HuH-7 (cell line): ENCODE data around the gene INVS.
"Not testable (repeated sequence)": the region's sequence is repeated elsewhere in the genome, so short reads cannot be mapped to it uniquely, and the experiment has no call there.

ENCODE experiments used
- DNase-seq: peaks from one replicate; pipeline ENCODE4 v3.0.0; 2011; ENCODE audit warnings: low spot score

INVS gene

DNA sequence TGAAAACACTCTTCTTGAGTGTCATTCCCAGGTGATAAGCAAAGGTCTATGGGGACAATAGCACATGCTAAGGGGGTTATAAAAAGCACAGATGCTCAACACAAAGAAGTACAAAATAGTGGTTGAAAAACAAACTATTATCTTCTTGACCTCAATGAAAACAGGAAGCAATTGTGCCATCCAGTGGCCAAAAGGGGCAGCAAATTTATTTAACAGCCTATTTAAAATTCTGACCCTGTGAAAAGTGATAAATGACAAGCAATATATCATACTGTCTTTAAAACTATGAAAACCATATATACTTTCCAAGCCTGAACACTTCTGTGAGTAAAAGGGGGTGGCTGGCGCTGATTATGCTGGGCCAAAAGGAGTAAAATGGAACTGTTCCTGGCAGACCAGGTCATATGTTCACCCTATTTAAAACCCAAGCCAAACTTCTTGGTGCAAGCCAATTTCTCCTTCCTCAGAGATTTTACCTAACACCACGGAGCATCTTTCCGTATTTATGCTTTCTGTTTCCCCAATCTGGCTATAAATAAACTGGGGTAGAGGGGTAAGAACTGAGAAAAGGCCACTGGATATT is 224.0 kb downstream of the INVS start:
- DNase-seq, result peak; percentile 26

GRCh38 chr9:100324594-100325200 is 225.7 kb downstream of the INVS start:
- DNase-seq, result peak; percentile 6

- DNase-seq, result not testable (repeated sequence)
Measured at GRCh38 chr9:100338736-100339135, 239.7 kb downstream of the INVS start.

DNA sequence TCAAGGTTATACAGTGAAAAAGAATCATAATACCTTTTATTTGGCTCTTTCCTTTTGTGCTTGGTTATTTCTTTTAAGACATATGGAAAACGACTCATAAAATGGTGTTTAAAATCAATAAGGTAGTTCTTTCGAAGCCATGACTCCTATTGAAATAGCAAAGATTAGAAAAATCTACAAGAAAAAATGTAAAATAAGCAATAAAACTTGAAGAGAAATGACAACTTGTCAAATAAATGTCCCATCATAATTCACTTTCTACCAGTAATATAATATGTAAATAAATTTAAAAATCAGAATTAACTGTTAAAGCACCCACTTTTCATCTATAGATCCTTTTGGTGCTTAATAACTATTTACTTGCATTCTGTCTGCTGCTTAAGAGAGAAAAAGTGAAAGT is 241.2 kb downstream of the INVS start:
- no peak for DNase-seq

- no peak for DNase-seq
Measured at GRCh38 chr9:100341889-100342288, 242.8 kb downstream of the INVS start.

DNA sequence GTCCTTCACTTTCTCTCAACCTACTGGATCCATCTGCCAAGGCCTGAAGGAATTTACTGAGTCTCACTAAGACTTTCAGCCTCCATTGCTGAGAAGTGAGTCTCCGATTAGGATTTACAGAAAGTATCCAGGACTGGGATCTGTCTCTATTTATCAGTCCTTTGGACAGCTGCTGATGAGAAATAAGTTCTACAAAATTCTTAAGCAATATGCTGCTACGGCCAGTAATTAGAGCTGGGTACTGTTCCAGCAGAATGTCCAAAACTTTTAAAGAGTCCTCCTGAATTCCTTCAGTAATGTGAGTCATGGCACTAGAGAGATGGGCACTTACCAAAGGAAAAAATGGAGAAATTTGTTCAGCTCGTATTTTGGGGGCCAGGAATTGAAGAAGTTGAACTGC is 247.8 kb downstream of the INVS start:
- DNase-seq, result no peak

GRCh38 chr9:100350188-100350587 is 251.1 kb downstream of the INVS start:
- DNase-seq, result no peak
